ENCODE measurements around the gene PHACTR1.

- no peak for TF ChIP-seq CTCF (conservative IDR thresholded peaks at IDR 0.05; ENCODE audit: low read depth, low read length)
- no peak for TF ChIP-seq POLR2A (IDR thresholded peaks at IDR 0.05; ENCODE audit: low read depth, low read length)
- no peak for TF ChIP-seq ELK1 (IDR thresholded peaks at IDR 0.05; ENCODE audit: borderline replicate concordance, low read depth, low read length)
- no peak for TF ChIP-seq SMC3 (IDR thresholded peaks at IDR 0.05; ENCODE audit: low read depth, low read length)
- TF ChIP-seq BHLHE40 (IDR thresholded peaks at IDR 0.05; ENCODE audit: low read depth, low read length): no peak
- TF ChIP-seq CEBPB (IDR thresholded peaks at IDR 0.05; ENCODE audit: low read depth, low read length): no peak
- TF ChIP-seq MAZ (IDR thresholded peaks at IDR 0.05; ENCODE audit: borderline replicate concordance, low read depth, low read length): no peak
Measured at GRCh38 chr6:13094781-13095425, 378.3 kb downstream of the PHACTR1 start.
